ENCODE measurements around the gene THAP5. TPM values are rescaled to one million over a fixed set of nuclear protein-coding genes. Genes with fewer than 3 reads are reported as not detected.

THAP5 gene, protein sequence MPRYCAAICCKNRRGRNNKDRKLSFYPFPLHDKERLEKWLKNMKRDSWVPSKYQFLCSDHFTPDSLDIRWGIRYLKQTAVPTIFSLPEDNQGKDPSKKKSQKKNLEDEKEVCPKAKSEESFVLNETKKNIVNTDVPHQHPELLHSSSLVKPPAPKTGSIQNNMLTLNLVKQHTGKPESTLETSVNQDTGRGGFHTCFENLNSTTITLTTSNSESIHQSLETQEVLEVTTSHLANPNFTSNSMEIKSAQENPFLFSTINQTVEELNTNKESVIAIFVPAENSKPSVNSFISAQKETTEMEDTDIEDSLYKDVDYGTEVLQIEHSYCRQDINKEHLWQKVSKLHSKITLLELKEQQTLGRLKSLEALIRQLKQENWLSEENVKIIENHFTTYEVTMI
- 15.5 to 19.5 TPM (median 17.9 TPM) in 3 replicates for total RNA-seq (2021)
- Bru-seq, nascent RNA = percentile 97 among the genes with signal in this experiment
- long read RNA-seq, experiment 1, transcript THAP5-204 (3 exons, 868 nt) = minor isoform, 6 of 61 reads
- long read RNA-seq, experiment 1, transcript THAP5-203 (3 exons, 3,306 nt) = major isoform, 36 of 61 reads
- long read RNA-seq, experiment 1, transcript THAP5-208 (2 exons, 880 nt) = minor isoform, 14 of 61 reads
- long read RNA-seq, experiment 1, partial matches to known transcripts = 0 of 61 reads
- long read RNA-seq, experiment 1, other reads (novel, unspliced or antisense) = 4 of 61 reads
- long read RNA-seq, experiment 2, partial matches to known transcripts = 0 of 18 reads
- long read RNA-seq, experiment 2, other reads (novel, unspliced or antisense) = 14 of 18 reads
- long read RNA-seq, experiment 3, partial matches to known transcripts = 0 of 5 reads
- long read RNA-seq, experiment 3, other reads (novel, unspliced or antisense) = 2 of 5 reads

DNA sequence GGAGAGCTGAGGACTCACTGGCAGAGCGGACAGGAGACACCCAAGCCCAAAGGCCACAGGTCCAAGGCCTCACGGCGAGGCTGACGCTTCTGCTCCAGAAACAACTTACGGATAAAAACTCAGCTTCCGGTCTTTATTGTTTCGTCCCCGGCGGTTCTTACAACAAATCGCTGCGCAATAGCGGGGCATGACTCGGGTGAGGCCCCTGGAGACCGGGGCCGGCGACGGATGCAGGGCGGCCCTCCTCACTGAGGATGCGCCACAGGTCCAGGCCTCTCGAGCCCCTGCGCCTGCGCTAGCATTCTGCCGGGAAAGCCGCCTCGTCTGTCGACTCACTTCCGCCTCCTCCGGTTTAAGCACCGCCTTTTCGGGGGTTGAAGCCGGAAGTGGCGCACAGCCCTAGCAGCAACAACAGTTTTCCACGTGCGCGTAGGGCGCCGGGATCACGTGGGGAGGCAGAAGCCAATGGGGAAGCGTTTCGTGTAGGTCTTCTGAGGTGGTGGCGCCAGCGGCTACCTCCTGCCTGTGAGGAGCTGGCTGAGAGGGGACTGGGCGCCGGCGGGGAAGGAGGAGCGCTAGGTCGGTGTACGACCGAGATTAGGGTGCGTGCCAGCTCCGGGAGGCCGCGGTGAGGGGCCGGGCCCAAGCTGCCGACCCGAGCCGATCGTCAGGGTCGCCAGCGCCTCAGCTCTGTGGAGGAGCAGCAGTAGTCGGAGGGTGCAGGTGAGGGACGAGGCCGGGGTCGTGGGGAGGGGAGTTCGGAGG, at the start of gene THAP5, which contains the start of gene DNAJB9:
TSS of gene THAP5 (minus strand) at position 326 of the 765 bp plus-strand sequence. CDS start at position 189, 137 bp downstream.
TSS of gene DNAJB9 (plus strand) at position 494 of the 765 bp plus-strand sequence. CDS start 1,853 bp downstream, outside the sequence.
- H3K4me1 Mint-ChIP-seq = peaks cover 27% of the 10 kb centered on the region
- H3K4me3 Mint-ChIP-seq = peak within 1 kb of the TSS; percentile 94
- H3K9me3 Mint-ChIP-seq = no peaks in the 10 kb centered on the region
- no peaks in the 10 kb centered on the region for H3K27me3 Mint-ChIP-seq (ENCODE audit: low read depth)
- CTCF ChIA-PET = interaction anchor here (1.1 to 1.3 kb wide), 2 partner anchors 42 to 455 kb away, joined by 3 read pairs; no protein-coding TSS in a partner anchor
- peak within 1 kb of the TSS; percentile 98 for H3K27ac Mint-ChIP-seq
- DNase-seq (ENCODE audit: low spot score) (peak; percentile 99), ATAC-seq (peak; percentile 94)
- H3K36me3 Mint-ChIP-seq = peaks cover 26% of the 10 kb centered on the region
- POLR2A ChIA-PET = interaction anchor here (0.7 to 1.8 kb wide), 3 partner anchors 9 to 44 kb away, joined by 3 to 23 read pairs (median 7); partner anchors contain the start of gene PNPLA8
- TF ChIP-seq PREB (CRISPR knock-in tag; IDR thresholded peaks at IDR 0.05; ENCODE audit: borderline replicate concordance) (peak; percentile 83; the same call in 1 of the 2 replicates), OVOL2 (CRISPR knock-in tag; IDR thresholded peaks at IDR 0.05; ENCODE audit: borderline replicate concordance) (no peak), ZMAT4 (CRISPR knock-in tag; IDR thresholded peaks at IDR 0.05) (no peak), FOXK1 (CRISPR knock-in tag; IDR thresholded peaks at IDR 0.05) (peak; percentile 100), ETV6 (CRISPR knock-in tag; IDR thresholded peaks at IDR 0.05) (peak; percentile 99), ZNF416 (CRISPR knock-in tag; IDR thresholded peaks at IDR 0.05) (peak; percentile 79), GABPB1 (CRISPR knock-in tag; IDR thresholded peaks at IDR 0.05) (peak; percentile 84), E2F1 (CRISPR knock-in tag; IDR thresholded peaks at IDR 0.05) (peak; percentile 88), PRDM15 (CRISPR knock-in tag; IDR thresholded peaks at IDR 0.05) (peak; percentile 26; the same call in 1 of the 2 replicates), IRF1 (CRISPR knock-in tag; IDR thresholded peaks at IDR 0.05) (peak; percentile 86; the same call in 1 of the 2 replicates), HMGXB4 (CRISPR knock-in tag; IDR thresholded peaks at IDR 0.05) (peak; percentile 72; the same call in 1 of the 2 replicates), SP1 (CRISPR knock-in tag; conservative IDR thresholded peaks at IDR 0.05) (peak; percentile 88), EMX1 (CRISPR knock-in tag; IDR thresholded peaks at IDR 0.05) (no peak)
- TF ChIP-seq, protein P1, sequence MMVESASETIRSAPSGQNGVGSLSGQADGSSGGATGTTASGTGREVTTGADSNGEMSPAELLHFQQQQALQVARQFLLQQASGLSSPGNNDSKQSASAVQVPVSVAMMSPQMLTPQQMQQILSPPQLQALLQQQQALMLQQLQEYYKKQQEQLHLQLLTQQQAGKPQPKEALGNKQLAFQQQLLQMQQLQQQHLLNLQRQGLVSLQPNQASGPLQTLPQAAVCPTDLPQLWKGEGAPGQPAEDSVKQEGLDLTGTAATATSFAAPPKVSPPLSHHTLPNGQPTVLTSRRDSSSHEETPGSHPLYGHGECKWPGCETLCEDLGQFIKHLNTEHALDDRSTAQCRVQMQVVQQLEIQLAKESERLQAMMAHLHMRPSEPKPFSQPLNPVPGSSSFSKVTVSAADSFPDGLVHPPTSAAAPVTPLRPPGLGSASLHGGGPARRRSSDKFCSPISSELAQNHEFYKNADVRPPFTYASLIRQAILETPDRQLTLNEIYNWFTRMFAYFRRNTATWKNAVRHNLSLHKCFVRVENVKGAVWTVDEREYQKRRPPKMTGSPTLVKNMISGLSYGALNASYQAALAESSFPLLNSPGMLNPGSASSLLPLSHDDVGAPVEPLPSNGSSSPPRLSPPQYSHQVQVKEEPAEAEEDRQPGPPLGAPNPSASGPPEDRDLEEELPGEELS (CRISPR knock-in tag; IDR thresholded peaks at IDR 0.05) = peak; percentile 94; the same call in 1 of the 2 replicates
- TF ChIP-seq, protein P2, sequence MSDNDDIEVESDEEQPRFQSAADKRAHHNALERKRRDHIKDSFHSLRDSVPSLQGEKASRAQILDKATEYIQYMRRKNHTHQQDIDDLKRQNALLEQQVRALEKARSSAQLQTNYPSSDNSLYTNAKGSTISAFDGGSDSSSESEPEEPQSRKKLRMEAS (CRISPR knock-in tag; IDR thresholded peaks at IDR 0.05) = peak; percentile 99
- TF ChIP-seq, protein P3, sequence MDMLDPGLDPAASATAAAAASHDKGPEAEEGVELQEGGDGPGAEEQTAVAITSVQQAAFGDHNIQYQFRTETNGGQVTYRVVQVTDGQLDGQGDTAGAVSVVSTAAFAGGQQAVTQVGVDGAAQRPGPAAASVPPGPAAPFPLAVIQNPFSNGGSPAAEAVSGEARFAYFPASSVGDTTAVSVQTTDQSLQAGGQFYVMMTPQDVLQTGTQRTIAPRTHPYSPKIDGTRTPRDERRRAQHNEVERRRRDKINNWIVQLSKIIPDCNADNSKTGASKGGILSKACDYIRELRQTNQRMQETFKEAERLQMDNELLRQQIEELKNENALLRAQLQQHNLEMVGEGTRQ (CRISPR knock-in tag; IDR thresholded peaks at IDR 0.05) = peak; percentile 100
- TF ChIP-seq, protein P4, sequence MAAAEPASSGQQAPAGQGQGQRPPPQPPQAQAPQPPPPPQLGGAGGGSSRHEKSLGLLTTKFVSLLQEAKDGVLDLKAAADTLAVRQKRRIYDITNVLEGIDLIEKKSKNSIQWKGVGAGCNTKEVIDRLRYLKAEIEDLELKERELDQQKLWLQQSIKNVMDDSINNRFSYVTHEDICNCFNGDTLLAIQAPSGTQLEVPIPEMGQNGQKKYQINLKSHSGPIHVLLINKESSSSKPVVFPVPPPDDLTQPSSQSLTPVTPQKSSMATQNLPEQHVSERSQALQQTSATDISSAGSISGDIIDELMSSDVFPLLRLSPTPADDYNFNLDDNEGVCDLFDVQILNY (CRISPR knock-in tag; IDR thresholded peaks at IDR 0.05) = peak; percentile 94
